Germinal center (tissue), 1 donor: ENCODE data around the gene AUNIP.
A peak's percentile ranks its signal among the peaks of the same experiment; 100 is the strongest.

Experiments
- DNase-seq: peaks from one replicate; pipeline ENCODE4 v3.0.0; 2012; ENCODE audit warnings: mixed read lengths, low spot score

Gene AUNIP

GRCh38 chr1:25858906-25859789, at the start of gene AUNIP:
AUNIP (minus strand) TSS chr1:25859457; CDS start chr1:25859357, 100 bp downstream.
- DNase-seq = peak; percentile 97

- DNase-seq = no peak
Measured at GRCh38 chr1:25909040-25909439, 49.8 kb upstream of the AUNIP start.

GRCh38 chr1:25908161-25908560, 48.9 kb upstream of the AUNIP start:
- no peak for DNase-seq

- no peak for DNase-seq
Measured at GRCh38 chr1:25907601-25908000, 48.3 kb upstream of the AUNIP start.

- DNase-seq = peak; percentile 19
Measured at GRCh38 chr1:25906644-25907300, 47.5 kb upstream of the AUNIP start.

GRCh38 chr1:25905680-25906643, 46.7 kb upstream of the AUNIP start, which contains the start of gene STMN1:
STMN1 (minus strand) TSS chr1:25906419; CDS start chr1:25904676, 1,743 bp downstream.
- DNase-seq = peak; percentile 95

GRCh38 chr1:25904943-25905679, 45.9 kb upstream of the AUNIP start:
- DNase-seq = peak; percentile 96

- no peak for DNase-seq
Measured at GRCh38 chr1:25903986-25904385, 44.7 kb upstream of the AUNIP start.

- DNase-seq = no peak
Measured at GRCh38 chr1:25902462-25902861, 43.2 kb upstream of the AUNIP start.

GRCh38 chr1:25900219-25900618, 41.0 kb upstream of the AUNIP start:
- DNase-seq = no peak

- no peak for DNase-seq
Measured at GRCh38 chr1:25899792-25900191, 40.5 kb upstream of the AUNIP start.

GRCh38 chr1:25898223-25899015, 39.2 kb upstream of the AUNIP start:
- no peak for DNase-seq

GRCh38 chr1:25897754-25898153, 38.5 kb upstream of the AUNIP start:
- DNase-seq = no peak

- DNase-seq = no peak
Measured at GRCh38 chr1:25896266-25896665, 37.0 kb upstream of the AUNIP start.

GRCh38 chr1:25895365-25895990, 36.2 kb upstream of the AUNIP start:
- peak; percentile 97 for DNase-seq

- no peak for DNase-seq
Measured at GRCh38 chr1:25893116-25893515, 33.9 kb upstream of the AUNIP start.

GRCh38 chr1:25891606-25892005, 32.3 kb upstream of the AUNIP start:
- no peak for DNase-seq

- no peak for DNase-seq
Measured at GRCh38 chr1:25890239-25891034, 31.2 kb upstream of the AUNIP start.

GRCh38 chr1:25889470-25889869, 30.2 kb upstream of the AUNIP start:
- no peak for DNase-seq
